ENCODE results near the gene FAM171A1.
"Not testable (repeated sequence)": the region's sequence is repeated elsewhere in the genome, so short reads cannot be mapped to it uniquely, and the experiment has no call there.

The FAM171A1 gene

DNA sequence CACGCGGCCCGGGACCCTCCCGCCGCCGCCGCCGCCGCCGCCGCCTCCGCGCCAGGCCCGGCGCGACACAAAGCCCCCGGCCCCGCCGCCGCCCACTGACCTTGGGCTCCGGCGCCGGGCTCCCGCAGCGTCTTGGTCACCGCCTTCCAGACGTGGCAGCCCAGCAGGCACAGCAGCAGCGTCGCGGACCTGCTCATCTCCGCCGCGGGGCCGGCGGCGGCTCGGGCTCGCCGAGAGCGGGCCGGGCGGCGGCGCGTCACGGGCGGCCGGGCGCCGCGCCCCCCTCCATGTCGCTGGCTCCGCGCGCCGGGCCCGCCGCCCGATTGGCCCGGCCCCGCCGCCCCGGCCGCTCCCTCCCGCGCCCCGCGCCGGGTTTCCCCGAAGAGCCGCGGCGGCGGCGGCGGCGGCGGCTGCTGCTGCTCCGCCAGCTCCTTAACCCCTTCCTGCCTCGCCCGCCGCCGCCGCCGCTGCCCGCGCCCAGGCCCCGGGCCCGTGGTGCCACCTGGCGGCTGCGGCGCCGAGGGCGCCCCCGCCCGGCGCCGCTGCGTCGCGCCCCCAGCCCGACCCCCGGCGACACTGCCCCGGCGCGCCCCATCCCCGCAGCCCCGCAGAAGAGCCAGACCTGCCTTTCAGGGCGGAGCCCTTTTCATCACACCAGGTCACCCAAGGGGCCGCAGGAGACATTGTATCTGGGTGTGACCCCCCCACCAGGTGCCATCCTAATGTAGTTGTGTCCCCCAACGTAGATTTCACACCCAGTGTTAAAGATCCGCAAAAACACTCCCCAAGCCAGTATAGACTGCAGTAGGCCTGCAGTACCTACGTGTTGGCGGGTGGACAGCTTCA lies at the start of gene FAM171A1:
TSS of gene FAM171A1 (minus strand) at position 434 of the 846 bp plus-strand sequence. CDS start at position 197, 237 bp downstream.
- no peak for DNase-seq (ENCODE audit: low read depth)

DNA sequence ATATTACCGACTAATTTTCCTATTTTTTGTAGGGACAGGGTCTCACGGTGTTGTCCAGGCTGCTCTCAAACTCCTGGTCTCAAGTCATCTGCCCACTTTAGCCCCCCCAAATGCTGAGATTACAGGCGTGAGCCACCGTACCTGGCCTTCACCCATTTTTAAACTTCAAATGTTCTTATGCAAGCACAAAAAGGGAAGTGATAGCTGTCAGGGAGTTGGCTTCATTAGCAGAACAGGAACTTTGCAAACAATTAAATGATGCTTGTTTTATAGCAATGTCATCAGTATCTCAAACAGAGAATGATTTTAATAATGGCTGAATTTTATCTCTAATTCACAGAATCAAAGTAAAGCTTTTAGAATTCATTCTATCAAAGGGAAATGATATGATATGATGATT lies 49.8 kb upstream of the FAM171A1 start:
- no peak for DNase-seq (ENCODE audit: low read depth)

- no peak for DNase-seq (ENCODE audit: low read depth)
Measured at GRCh38 chr10:15419279-15419874, 48.3 kb upstream of the FAM171A1 start.

- no peak for DNase-seq (ENCODE audit: low read depth)
Measured at GRCh38 chr10:15416034-15416433, 44.9 kb upstream of the FAM171A1 start.

DNA sequence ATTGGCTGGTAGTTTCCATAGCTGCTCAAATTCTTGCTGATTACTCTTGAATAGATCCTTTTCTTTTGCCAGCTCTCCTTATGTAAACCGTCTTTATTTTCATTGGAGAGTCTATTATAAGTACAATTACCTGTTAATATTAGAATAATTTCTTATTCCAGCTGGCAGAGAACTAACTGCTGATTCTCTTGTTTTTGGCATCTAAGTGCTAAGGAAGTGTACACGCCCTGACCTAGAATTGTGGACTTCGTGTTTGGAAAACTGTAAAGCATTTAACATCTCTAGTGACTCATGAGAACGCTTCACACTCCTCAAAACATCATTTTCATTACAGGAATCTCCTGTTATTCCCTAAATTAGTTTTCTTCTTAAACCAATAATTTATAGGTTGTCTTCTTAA lies 39.9 kb upstream of the FAM171A1 start:
- no peak for DNase-seq (ENCODE audit: low read depth)

- DNase-seq (ENCODE audit: low read depth): not testable (repeated sequence)
Measured at GRCh38 chr10:15409350-15409749, 38.3 kb upstream of the FAM171A1 start.

DNA sequence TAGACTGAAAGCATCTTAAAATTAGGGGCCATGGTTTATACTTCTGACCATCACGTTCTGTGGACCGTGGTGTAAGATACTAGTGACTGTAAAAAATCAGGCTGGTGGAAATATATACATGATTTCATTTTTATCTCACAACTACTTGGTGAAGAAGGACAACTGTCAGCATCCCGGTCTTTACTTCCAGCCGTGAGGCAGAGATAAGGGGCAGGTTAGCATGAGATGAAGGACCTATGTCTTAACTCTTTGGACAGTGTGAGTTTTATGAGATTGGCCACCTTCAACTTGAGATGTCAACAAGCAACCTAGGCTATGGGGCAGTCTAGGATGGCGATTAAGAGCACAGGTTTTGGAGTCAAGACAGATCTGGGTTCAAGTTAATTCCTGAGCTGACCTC lies 37.5 kb upstream of the FAM171A1 start:
- DNase-seq (ENCODE audit: low read depth): no peak

DNA sequence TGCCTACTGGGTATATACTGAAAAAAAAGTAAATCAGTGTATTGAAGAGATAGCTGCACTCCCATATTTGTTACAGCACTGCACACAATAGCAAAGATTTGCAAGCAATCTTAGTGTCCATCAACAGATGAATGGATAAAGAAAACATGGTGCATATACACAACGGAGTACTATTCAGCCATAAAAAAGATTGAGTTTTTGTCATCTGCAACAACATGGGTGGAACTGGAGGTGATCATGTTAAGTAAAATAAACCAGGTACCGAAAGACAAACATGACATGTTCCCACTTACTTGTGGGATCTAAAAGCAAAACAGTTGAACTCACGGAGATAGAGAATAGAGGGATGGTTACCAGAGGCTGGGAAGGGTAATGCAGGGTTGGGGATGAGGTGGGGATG lies 34.2 kb upstream of the FAM171A1 start:
- DNase-seq (ENCODE audit: low read depth): no peak

DNA sequence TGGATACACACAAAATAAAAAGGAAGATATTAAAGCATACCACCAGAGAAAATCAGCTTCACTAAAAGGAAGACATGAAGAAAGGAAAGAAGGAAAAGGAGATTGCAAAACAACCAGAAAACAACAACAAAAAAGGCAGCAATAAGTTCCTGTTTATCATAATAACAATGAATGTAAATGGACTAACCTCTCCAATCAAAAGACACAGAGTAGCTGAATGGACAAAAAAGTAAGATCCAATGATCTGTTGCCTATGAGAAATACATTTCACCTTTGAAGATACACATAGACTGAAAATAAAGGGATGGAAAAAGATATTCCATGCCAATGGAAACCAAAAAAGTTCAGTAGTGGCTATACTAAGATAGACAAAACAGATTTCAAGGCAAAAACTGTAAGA lies 30.3 kb upstream of the FAM171A1 start:
- no peak for DNase-seq (ENCODE audit: low read depth)

- not testable (repeated sequence) for DNase-seq (ENCODE audit: low read depth)
Measured at GRCh38 chr10:15400461-15400860, 29.4 kb upstream of the FAM171A1 start.

DNA sequence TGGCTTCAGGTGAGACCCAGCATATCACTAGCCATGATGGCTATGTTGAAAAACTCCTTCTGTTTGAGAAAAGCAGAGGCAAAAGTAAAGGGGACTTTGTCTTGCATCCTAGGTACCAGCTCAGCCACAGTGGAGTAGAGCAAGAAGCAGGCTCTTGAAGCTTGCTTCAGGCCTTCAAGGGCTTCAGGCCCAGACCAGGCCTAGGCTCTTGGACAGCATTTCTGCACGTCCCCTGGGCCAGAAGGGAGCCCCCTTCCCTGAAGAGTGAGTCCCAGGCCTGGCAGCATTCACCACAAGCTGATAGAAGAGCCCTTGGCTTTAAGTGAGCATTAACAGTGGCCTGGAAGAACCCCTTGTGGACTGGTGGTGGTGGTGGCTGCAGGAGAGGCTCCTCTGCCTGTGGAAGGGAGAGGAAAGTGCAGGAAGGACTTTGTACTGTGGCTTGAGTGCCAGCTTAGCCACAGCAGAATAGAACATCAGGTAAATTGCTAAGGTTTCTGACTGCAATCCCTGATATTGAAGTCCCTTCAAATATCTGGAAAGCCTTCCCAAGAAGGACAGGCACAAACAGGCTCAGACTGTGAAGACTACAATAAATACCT lies 28.1 kb upstream of the FAM171A1 start:
- DNase-seq (ENCODE audit: low read depth): no peak

- no peak for DNase-seq (ENCODE audit: low read depth)
Measured at GRCh38 chr10:15395935-15396334, 24.8 kb upstream of the FAM171A1 start.

GRCh38 chr10:15393139-15393825 lies 22.2 kb upstream of the FAM171A1 start:
- no peak for DNase-seq (ENCODE audit: low read depth)

GRCh38 chr10:15391491-15391890 lies 20.4 kb upstream of the FAM171A1 start:
- DNase-seq (ENCODE audit: low read depth): no peak

GRCh38 chr10:15388172-15388571 lies 17.1 kb upstream of the FAM171A1 start:
- DNase-seq (ENCODE audit: low read depth): not testable (repeated sequence)

DNA sequence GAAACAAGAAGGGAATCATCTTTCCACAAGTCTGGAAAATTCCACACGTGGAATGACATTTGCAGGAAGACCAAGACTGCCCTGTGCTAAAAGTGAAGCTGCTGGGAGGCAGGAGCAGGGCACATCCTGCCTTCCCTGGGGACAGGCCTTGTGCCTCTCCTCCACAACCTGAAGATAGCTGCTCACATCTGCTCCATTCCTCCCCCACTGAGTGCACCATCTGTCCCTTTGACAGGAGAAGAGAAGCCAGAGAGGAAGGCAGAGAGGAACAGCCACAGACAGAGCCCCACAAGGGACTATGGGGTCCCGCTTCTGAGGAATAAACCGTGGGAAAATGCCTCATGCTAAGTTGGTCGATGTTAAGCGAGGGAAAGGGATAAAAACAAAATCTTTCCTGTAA lies 15.9 kb upstream of the FAM171A1 start:
- DNase-seq (ENCODE audit: low read depth): no peak

DNA sequence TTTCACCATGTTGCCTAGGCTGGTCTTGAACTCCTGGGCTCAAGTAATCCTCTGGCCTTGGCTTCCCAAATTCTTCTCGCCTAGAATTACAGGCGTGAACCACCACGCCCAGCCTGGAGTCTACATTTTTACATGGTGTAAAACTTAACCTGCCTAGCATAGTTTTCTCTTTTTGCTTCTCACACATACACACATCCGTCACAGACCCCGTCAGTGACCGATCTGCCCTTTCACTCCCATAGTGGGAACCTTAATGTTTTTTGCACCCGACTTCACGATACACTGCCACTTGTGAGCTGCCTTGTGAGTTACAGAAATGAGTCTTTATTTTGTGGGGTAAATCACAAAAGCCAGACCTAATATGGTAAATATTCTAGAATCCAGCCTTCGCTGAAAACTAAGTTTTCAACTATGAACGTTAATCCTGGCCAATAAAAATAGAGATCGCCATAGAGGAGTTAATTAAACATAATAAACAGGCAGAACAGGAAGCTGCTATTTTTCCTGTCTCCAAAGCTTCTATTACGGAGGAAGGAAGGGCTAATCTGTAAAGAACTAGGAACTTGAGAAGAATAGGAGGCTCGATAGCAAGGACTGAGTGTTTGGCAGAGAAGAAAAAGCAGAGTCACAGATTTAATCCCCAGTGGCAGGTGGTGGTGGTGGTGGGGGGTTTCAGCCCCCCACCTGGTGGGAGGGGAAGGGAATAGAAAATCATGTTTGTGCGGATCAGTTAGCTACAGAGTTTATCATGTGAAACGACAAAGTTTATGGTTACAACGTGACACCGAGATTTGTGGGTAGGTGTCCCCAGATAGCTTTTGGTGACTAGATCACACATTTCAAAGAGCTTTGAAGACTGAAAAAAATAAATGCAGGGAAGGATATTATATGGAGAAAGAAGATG lies 14.7 kb upstream of the FAM171A1 start:
- no peak for DNase-seq (ENCODE audit: low read depth)

GRCh38 chr10:15381420-15381819 lies 10.3 kb upstream of the FAM171A1 start:
- DNase-seq (ENCODE audit: low read depth): no peak

DNA sequence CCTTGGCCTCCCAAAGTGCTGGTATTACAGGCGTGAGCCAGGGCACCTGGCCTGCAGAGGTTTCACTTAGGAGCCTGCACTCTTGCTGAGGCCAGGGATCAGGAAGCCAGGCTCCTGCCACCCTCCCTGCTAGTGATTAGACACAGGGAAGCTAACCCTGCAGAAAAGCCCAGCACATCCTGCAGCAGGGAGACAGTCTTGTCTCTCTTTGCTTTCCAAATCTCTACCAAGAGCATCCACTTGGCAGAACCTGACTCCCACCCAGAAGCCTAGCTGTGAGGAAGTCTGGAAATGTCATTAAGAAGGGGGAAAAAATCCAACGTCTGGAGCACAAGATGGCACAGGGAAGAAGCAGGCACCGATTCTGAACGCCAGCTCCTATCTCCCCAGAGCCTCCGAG lies 8.0 kb upstream of the FAM171A1 start:
- DNase-seq (ENCODE audit: low read depth): no peak

- no peak for DNase-seq (ENCODE audit: low read depth)
Measured at GRCh38 chr10:15378569-15378968, 7.5 kb upstream of the FAM171A1 start.

DNA sequence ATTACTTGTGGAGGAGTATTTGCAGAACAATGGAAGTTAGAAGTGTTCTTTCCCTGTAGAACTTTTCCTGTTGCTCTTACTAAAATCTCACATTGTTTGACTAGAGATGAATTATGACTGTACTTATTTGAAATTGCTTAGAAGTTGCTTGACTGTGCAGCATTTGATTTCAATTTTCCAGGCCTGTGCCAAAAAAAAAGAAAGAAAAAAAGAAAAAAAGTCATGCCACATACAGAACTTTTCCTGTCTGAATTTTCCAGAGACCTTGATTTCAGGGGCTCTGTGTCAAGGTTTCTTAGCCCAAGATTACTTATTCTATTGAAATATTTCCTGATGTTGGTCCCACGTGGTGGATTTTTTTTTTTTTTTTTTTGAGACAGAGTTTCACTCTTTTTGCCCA lies 3.5 kb upstream of the FAM171A1 start:
- DNase-seq (ENCODE audit: low read depth): no peak

GRCh38 chr10:15374156-15374555 lies 3.1 kb upstream of the FAM171A1 start:
- DNase-seq (ENCODE audit: low read depth): no peak

Measured in GM04504 (cell line).